ENCODE measurements around the gene KCNMA1.

The KCNMA1 gene

DNA sequence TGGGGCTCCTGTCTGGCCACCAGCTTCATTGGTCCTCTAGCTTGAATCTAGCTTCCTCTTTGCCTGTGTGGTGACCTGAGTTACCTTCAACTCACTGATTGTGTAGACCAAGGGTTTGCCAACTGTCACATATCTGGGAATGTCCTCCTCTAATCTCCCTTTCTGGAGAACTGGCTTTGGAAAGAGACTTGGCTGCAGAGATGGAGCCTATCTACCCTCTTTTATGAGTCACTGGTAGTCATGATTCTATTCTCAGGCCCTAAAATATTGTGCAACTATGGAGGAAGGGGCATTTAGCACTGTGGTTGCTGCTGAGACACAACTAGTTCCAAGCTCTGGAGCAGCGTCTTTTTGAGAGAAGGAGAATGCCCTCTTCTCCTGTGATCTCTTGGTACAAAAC is 691.3 kb downstream of the KCNMA1 start:
- no peak for DNase-seq

DNA sequence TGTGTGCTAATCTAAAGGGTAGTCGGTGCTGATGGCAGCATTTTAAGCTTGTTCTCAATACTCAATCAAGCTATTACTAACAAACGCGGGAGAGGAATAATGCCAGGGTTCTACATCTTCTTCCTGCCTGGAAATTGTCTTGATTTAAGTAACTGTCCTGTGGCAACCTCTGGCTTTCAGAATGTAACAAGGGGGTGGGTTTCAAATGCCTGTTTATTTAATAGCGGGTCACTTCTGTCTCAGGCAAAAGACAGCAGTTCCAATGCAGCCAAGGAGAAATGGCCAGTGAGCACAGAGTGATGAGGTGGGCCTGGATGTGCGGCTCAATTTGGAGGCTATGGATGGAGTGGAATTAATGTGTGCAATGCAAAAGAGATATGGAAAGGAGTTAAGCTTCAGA is 692.4 kb downstream of the KCNMA1 start:
- DNase-seq = no peak

- DNase-seq = no peak
These were observed 693.0 kb downstream of the KCNMA1 start for GRCh38 chr10:76944640-76945039.

DNA sequence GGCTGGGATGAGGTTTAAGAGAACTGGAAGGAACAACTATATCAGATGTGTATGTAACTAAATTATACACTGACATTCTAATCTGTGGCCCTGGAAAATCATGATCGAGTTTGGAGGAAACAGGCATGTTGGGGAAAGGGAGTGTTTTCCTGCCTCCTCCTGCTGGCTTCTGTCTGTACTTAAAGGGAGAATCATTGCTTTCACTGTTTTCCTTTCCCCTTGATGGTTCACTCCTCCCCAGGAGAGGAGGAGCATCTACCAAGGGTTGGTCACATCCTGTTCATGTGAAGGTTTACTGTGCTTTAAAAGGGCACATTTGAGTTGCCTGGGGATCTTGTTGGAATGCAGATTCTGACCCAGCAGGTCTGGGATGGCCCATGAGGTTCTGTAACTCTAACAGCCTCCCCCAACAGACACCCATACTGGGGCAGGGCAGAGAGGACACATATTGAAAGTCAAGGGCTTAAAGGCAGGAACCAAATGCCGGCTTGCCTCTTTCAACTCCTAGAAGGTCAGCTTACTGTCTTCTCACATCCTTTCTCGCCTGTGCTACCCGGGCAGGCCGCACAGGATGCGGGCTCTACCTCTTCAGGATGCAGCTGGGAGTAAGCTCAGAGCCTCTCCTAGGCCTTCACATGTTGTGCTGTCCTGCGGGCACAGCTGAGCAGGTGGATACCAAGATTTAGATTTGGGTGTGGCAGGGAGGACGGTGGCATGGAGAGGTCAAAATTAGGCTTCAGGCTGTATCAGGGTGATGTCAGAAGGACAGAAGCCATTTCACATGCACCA is 694.8 kb downstream of the KCNMA1 start:
- DNase-seq = no peak

DNA sequence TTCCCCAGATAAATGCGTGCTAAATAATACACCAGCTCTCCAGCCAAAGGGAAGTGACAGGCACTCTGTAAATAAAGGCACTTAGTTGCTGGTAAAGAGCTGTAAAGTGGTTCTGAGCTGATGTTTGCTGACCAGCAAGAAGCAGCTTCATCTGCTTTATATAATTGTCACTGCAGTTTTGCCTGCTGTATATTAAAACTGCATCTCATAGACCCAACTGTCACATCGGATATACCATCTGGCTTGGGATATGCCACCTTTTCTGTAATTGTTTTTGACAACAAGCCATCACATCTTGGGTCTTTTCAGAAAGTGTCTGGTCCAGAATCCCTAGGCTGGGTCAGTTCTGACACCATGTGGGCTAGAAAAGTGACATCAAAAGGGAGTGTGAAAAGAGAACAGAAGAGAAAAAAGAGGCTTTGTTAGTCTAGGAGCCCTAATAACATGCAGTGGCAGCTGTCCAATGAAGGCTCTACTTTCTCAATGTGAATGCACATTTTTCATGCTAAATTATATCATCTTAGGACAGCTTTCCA is 697.6 kb downstream of the KCNMA1 start:
- DNase-seq = no peak

DNA sequence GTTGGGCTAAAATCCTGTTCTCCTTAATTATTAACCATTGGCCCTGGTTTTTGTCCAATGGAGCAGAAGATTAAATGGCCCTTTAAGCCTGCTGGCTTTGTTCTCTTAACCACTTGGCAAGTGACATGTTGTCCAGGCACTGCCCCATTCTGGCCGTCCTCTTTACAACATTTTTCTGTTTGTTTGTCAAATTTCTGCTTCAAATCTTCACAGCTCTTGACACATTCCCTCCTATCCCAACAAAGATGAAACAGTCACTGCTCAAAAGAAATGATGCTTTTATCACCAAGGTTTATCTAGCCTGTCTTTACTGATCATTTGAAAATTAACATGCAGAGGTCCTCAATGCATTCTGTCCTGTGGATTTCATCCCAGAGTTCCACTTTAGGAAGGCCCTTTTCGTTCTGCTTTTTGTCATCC is 700.4 kb downstream of the KCNMA1 start:
- no peak for DNase-seq

DNA sequence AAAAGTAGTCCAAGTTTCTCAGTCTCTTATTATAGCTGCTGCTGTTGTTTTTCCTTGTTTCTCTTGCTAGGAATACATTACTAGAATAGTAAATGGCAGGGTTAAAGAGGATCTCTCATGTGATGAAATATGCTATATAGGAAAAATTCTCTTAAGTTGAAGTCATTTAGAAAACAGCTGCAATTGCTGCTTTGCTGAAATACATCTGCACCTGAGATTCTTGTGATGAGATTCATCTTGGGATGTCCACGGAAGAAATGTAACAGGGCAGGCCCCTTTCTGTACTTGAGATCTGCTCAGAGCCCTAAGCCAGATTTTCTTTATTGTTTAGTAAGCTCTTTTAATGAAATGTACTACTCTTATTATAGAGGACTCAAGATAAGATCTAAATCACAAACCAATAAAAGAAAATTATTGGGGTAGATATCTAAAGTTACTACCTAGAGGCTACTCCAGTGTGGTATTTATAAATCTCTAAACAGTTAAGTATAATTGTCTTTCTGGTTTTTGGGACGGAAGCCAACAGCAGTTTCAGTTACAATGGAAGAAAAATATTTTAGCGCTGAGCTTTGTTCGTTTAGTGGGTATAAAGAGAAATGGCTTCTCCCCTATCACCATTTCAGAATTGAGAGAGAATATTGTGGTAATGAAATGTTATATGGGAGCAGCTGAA is 701.5 kb downstream of the KCNMA1 start:
- DNase-seq = no peak

DNA sequence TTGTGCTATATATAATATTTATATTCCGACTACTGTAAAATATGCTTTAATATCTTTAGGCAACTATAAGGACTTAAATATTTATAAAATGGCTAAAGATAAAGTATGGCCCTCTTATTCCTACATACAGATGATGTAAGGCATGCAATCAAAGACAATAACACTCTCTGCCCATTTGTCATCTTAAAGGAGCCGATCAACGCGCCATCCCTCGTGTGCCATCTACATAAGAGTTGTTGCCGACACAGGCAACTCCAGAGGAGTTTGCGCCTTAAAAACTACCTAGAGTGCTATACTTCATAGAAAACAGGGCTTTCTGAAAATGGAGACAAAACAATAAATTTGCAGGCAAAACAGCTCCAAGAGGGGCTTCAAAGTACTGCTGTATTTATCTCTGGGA is 709.0 kb downstream of the KCNMA1 start:
- no peak for DNase-seq

DNA sequence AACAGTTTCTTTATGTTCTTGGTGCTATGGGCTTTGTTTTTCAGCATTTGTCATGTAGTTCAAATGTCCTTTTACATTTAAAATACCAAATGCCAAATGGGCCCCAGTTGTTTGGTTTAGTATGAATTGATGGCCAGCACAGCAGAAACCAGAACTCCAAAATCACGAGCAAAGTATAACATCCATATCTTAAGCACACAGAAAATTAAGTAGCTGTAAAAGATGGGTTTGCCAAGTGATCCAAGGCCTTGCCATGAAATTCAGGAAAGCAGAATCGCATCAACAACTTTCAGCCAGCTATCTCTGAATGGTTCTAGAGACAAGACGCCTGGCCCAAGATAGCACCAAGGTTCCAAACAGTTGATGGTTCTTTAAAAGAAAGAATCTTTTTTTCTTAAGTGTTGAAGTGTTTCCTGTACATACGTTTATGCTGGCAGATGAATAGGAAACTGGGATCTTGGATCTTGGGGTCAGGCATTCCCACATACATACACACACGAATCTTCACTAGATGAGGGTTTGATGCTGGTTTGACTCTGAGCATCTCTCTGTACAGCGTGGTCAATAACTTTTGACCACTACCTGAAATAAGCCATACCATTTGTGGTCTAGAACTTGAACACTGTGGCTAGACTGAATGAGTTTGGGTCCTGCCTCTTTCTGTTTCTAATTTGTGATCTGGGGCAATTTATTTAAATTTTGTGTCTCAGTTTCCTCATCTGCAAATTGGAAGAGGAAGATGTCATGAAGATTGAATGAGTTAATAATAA is 711.8 kb downstream of the KCNMA1 start:
- no peak for DNase-seq

GRCh38 chr10:76922666-76923065 is 714.9 kb downstream of the KCNMA1 start:
- no peak for DNase-seq

GRCh38 chr10:76921383-76922010 is 716.1 kb downstream of the KCNMA1 start:
- no peak for DNase-seq

GRCh38 chr10:76920581-76920980 is 717.0 kb downstream of the KCNMA1 start:
- no peak for DNase-seq

DNA sequence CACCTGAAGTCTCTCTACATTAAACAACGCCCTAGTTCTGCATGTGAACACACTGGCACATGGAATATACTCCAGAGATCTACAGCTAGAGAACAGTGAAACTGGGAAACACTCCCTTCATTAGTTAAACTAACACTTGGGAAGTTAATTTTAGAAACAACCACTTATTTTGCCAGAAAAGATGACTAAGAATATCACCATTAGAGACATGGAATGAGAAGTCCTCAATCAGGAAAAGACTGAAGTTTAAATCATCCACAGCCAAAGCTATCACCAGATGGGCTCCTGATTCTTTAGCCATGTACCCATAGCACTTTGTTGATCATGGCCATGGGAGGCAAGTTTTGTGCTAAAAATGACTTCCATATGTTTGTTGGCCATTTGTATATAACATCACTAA is 719.5 kb downstream of the KCNMA1 start:
- no peak for DNase-seq

DNA sequence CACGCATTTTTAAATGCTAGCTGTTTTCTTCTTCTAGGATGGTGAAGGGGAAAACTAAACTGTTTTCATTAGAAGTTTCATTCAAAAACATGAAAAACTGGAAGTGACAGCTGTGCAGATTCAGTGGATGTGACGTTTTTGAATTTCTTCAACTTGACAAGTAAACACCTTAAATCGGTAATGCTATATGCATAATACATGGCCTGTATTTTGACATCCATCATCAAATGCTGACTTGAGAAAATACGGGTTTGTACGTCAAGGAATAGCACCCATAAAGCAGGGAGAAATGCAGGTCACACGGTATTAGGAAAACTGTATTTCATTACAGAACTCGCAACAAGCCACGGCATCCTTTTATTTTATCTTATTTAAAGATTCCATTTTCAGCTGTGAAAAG is 720.5 kb downstream of the KCNMA1 start:
- DNase-seq = no peak

DNA sequence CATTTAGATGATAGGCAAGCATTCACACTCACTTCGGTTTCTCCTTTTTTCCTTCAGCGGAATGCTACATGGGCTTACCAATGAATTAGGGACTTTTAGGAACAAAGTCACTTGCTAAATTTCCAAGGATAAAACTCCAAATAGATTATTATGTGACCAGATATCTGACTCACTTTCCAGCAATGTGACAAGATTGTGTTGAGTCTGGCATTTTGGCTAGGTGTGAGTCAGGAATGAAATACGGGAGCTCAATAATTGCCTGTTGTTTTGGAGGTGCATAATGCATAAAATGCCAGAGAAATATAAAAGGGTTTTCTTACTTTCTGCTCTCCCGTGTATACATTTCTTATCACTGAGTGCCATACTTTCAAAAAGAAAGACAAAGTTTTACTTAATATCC is 721.1 kb downstream of the KCNMA1 start:
- DNase-seq = no peak

GRCh38 chr10:76915316-76915715 is 722.3 kb downstream of the KCNMA1 start:
- no peak for DNase-seq

DNA sequence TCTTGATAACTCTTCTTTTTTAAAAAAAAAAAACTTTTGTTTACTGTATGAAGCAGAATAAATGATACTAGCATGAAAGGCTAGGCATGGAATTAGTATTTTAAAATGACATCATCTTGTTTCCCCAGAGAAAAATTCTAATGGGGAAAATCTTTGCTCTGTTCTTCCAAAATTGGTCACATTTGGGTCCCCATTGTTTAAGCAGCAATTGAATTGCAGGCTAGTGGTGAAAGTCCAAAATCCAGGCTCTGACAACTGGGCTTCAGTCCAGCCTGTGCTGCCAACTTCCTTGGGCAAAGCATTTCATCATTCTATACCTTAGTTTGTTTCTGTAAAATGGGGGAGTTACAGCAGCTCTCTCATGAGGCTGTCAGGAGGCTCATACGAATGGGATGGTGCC is 726.4 kb downstream of the KCNMA1 start:
- no peak for DNase-seq

GRCh38 chr10:76910184-76910962 is 727.2 kb downstream of the KCNMA1 start:
- DNase-seq = no peak

DNA sequence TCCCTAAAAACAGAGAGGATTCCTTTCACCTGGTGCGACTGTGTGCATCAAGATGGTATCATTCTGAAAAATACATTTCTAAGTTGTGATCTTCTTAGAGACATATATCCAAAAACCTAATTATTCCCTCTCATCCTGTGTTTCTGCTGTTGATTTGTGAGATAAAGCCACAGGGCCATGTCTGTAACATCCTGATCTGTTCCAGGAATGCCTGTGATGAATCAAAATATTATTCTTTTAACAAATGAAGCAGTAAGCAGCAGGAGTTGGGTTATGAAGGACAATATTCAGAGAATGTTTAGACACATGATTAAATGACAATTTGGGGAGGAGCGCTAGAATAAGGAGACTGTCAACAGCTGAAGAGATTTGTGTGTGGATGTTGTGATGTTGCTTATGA is 731.4 kb downstream of the KCNMA1 start:
- no peak for DNase-seq

DNA sequence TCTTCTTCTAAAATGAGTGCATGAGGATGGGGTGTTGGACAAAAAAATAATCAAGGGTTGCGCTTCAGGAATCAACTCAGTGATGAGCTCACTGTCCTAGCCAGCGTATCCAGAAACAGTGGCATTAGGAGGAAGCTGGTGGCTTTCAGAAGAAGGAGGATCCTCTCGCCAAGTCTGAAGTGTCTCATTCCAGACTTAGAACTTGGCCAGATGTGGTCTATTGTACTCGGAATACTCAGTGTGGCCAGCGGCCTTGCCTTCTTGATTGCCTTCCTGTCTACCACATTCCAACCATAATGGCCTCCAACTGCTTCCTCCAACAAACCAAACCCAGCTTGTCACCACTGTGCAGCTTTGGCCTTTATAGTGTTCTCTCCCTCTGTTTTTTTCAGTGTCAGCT is 732.4 kb downstream of the KCNMA1 start:
- DNase-seq = no peak

DNA sequence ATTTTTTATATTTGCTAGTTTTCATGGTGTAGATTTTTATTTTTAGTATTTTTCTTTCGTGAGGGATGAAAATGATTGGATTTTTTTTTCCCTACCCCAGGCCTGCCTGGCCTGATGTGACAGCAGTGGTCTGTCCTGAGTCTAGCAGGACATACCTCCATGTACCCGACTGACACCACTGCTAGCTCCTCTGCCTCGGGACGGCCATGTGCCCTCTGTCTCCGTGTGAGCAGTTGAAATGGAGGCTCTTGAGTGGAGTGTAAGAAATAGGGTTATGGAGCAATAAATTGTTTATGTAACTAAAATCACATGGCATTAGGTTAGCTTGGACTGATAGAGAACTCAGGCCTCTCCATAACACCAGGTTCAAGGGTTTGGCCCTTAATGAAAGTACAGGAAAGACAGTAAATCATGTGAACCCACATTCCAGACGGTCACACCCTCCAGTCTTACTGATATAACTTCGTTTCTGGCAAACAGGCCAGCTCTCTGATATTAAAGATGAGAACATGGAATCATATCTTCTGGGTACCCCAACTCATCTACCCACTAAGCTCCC is 734.1 kb downstream of the KCNMA1 start:
- no peak for DNase-seq

GRCh38 chr10:76902949-76903348 is 734.7 kb downstream of the KCNMA1 start:
- no peak for DNase-seq
